Testis (tissue), 2 donors: Measurements from ENCODE around the gene COL6A2.

Experiments used
- CTCF ChIP-seq, 3 experiments: fragments of 450-650 bp in 2 of 3; fragments of 200-600 bp in 1 of 3; sonication (generic) in 1 of 3; IDR thresholded peaks; one replicate each; pipeline ENCODE4 v1.5.1; 2016 to 2019; ENCODE audit warnings: antibody characterized with exemption in 3 of 3, mild to moderate bottlenecking in 2 of 3, moderate library complexity in 1 of 3
- POLR2A ChIP-seq: fragments of 450-650 bp; IDR thresholded peaks from one replicate; pipeline ENCODE4 v1.6.1; 2017; ENCODE audit warnings: antibody characterized with exemption, mild to moderate bottlenecking, moderate library complexity

- TF ChIP-seq CTCF (IDR thresholded peaks at IDR 0.05) = no peak
- no peak for TF ChIP-seq POLR2A
Measured at GRCh38 chr21:46063227-46063626, 34.7 kb upstream of the COL6A2 start.
